ENCODE results near the gene OR2T33. TPM values are rescaled to one million over a fixed set of nuclear protein-coding genes. Genes with fewer than 3 reads are reported as not detected.
"Not testable (repeated sequence)": the region's sequence is repeated elsewhere in the genome, so short reads cannot be mapped to it uniquely, and the experiment has no call there.

OR2T33 gene, protein sequence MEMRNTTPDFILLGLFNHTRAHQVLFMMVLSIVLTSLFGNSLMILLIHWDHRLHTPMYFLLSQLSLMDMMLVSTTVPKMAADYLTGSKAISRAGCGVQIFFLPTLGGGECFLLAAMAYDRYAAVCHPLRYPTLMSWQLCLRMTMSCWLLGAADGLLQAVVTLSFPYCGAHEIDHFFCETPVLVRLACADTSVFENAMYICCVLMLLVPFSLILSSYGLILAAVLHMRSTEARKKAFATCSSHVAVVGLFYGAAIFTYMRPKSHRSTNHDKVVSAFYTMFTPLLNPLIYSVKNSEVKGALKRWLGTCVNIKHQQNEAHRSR
- not detected for total RNA-seq

DNA sequence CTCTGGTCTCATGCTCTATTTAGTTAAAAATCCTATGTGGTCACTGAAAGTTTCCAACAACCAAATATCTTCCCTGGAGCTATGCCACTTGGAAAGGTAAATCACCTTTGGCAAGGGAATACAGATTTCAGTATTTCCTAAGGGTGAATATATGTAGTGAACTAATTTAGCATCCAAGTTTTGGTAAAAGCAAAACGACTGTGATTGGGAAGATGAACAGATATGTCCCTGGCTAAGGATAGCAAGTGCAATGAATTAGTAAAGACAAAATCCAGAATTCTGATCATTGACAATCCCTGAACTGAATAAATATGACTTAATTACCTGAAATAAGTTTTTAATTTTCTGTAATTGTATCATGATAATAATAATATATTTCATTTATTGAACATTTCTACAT, at the start of gene OR2T33:
TSS of gene OR2T33 (minus strand) at position 101 of the 400 bp plus-strand sequence. CDS start 4,162 bp downstream, outside the sequence.
- intact Hi-C loops (cut with DNase I): no loop called here
- no peaks in the 10 kb centered on the region for H3K4me1 ChIP-seq
- no peak within 1 kb of the TSS for H3K4me3 ChIP-seq
- no peak within 1 kb of the TSS for H3K27ac ChIP-seq
- no peaks in the 10 kb centered on the region for H3K36me3 ChIP-seq
- H3K9ac ChIP-seq (ENCODE audit: low read depth in 2 of 2, low read length in 2 of 2): no peak within 1 kb of the TSS
- TF ChIP-seq, protein P1, sequence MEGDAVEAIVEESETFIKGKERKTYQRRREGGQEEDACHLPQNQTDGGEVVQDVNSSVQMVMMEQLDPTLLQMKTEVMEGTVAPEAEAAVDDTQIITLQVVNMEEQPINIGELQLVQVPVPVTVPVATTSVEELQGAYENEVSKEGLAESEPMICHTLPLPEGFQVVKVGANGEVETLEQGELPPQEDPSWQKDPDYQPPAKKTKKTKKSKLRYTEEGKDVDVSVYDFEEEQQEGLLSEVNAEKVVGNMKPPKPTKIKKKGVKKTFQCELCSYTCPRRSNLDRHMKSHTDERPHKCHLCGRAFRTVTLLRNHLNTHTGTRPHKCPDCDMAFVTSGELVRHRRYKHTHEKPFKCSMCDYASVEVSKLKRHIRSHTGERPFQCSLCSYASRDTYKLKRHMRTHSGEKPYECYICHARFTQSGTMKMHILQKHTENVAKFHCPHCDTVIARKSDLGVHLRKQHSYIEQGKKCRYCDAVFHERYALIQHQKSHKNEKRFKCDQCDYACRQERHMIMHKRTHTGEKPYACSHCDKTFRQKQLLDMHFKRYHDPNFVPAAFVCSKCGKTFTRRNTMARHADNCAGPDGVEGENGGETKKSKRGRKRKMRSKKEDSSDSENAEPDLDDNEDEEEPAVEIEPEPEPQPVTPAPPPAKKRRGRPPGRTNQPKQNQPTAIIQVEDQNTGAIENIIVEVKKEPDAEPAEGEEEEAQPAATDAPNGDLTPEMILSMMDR (IDR thresholded peaks at IDR 0.05): no peak
- no peaks in the 10 kb centered on the region for H3K9me3 ChIP-seq
- no peak for DNase-seq
- H3K27me3 ChIP-seq: no peaks in the 10 kb centered on the region

DNA sequence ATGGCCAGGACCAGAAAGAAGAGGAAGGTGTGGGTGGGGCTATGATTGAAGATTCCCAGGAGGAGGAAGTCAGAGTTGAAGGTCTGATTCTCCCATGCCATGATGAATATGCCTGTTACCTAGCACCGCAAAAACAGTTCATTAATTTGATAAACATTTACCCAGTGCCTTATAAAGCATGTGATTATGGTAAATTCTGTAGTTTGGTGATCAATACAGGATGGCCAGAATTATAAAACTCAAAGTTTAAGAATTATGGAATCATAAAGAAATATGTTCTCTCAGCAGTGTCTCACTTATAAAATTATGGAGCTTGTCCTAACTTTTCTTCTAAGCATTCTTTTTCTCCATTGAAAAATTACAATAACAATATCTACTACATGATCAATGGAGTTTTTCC, 46.7 kb upstream of the OR2T33 start, which contains the start of gene OR2M7:
TSS of gene OR2M7 (minus strand) at position 101 of the 400 bp plus-strand sequence. CDS start at position 101, 0 bp downstream.
- no peaks in the 10 kb centered on the region for H3K36me3 ChIP-seq
- H3K4me1 ChIP-seq: no peaks in the 10 kb centered on the region
- H3K27me3 ChIP-seq: no peaks in the 10 kb centered on the region
- H3K9ac ChIP-seq (ENCODE audit: low read depth in 2 of 2, low read length in 2 of 2): no peak within 1 kb of the TSS
- H3K4me3 ChIP-seq: no peak within 1 kb of the TSS
- intact Hi-C loops (cut with DNase I): no loop called here
- H3K9me3 ChIP-seq: no peaks in the 10 kb centered on the region
- DNase-seq: no peak
- TF ChIP-seq, protein P1 (IDR thresholded peaks at IDR 0.05): no peak
- H3K27ac ChIP-seq: no peak within 1 kb of the TSS

DNA sequence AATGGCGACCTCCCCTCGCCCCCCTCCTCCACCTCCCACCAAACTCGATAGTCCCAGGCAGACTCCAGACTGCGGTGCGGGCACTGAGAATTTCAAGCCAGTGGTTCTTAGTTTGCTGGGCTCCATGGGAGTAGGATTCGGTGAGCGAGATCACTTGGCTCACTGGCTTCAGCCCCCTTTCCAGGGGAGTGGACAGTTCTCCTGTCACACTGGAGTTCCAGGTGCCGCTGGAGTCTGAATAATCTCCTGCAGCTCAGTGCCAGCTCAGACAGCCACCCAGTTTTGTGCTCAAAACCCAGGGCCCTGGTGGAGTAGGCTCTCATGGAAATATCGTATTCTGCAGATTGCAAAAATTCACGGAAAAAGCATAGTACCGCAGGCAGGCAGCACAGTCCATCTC, 39.0 kb upstream of the OR2T33 start:
- Histone ChIP-seq H3K9me3 (no peaks in the 10 kb centered on the region), H3K9ac (ENCODE audit: low read depth in 2 of 2, low read length in 2 of 2) (no peak overlapping the region), H3K4me1 (no peaks in the 10 kb centered on the region), H3K36me3 (no peaks in the 10 kb centered on the region), H3K27me3 (no peaks in the 10 kb centered on the region), H3K27ac (no peak overlapping the region), H3K4me3 (no peak overlapping the region)
- TF ChIP-seq, protein P1 (IDR thresholded peaks at IDR 0.05): no peak
- DNase-seq: no peak
- intact Hi-C loops (cut with DNase I): no loop called here

DNA sequence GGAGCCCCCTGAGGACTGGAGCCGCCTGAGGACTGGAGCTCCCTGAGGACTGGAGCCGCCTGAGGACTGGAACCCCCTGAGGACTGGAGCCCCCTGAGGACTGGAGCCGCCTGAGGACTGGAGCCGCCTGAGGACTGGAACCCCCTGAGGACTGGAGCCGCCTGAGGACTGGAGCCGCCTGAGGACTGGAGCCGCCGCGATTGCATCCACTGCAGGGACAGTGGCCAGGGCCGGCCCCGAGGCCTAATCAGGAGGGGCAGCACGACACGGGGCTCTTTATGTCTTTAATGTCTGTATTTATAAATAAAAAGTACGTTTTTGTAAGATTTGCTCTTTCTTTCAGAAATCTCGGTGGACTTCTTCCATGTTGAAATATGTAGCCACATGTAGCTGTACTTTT, 29.0 kb upstream of the OR2T33 start:
- DNase-seq; H3K27me3 ChIP-seq; H3K4me1 ChIP-seq; H3K4me3 ChIP-seq; intact Hi-C loops (cut with DNase I); H3K36me3 ChIP-seq; H3K27ac ChIP-seq; H3K9me3 ChIP-seq; H3K9ac ChIP-seq (ENCODE audit: low read depth in 2 of 2, low read length in 2 of 2): not testable (repeated sequence)

DNA sequence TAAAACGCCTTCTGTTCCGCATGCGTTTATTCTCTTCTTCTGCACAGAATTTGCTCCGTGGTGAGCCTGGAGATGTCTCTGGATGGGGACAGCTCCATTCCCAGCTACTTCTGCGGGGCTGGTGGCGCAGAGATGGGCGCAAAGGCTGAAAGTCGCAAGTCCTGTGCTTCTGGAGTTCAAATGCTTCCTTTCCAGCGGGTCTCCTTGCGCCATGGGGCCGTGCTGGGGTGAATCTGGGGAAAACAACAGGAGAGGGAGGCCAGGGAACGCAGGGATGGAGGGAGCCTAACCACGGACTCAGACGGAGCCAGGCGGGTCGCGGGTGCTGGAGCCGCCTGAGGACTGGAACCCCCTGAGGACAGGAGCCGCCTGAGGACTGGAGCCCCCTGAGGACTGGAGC, 28.3 kb upstream of the OR2T33 start:
- Histone ChIP-seq H3K4me3 (no peak overlapping the region), H3K27ac (no peak overlapping the region), H3K9ac (ENCODE audit: low read depth in 2 of 2, low read length in 2 of 2) (no peak overlapping the region), H3K9me3 (no peaks in the 10 kb centered on the region), H3K27me3 (no peaks in the 10 kb centered on the region), H3K4me1 (no peaks in the 10 kb centered on the region), H3K36me3 (no peaks in the 10 kb centered on the region)
- DNase-seq: no peak
- TF ChIP-seq, protein P1 (IDR thresholded peaks at IDR 0.05): no peak
- intact Hi-C loops (cut with DNase I): no loop called here

DNA sequence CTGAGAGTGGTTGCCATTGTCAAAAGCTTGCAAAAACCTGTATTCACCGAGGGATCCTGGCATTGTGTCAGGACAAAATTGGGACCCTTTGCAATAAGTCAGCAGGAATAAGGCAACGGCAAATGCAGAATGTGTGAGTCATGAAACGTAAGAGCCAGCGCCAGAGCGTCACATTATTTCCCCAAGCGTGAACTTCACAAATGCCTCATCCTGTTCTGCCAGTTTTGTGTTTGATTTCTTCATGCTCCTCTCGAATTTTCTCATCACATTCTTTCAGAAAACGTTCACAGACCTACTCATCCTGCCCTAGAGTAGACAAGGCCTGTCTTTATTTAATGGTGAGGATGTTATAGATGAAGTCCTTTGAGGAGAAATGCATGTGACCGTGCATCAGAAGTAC, 27.9 kb upstream of the OR2T33 start:
- H3K36me3 ChIP-seq; DNase-seq; H3K4me3 ChIP-seq; H3K27ac ChIP-seq; intact Hi-C loops (cut with DNase I); H3K9ac ChIP-seq (ENCODE audit: low read depth in 2 of 2, low read length in 2 of 2); H3K9me3 ChIP-seq; H3K4me1 ChIP-seq; H3K27me3 ChIP-seq: not testable (repeated sequence)
